GM13977 (cell line): Measurements from ENCODE around the gene TRIB2.

Experiments
- DNase-seq: peaks from one replicate; pipeline ENCODE4 v3.0.0; 2012; ENCODE audit warnings: low spot score
- CTCF ChIP-seq: IDR thresholded peaks from 2 replicates; pipeline ENCODE4 v1.5.1; 2012; ENCODE audit warnings: mild to moderate bottlenecking, control low read depth; ENCODE audit not compliant: insufficient read depth; ENCODE audit errors: extremely low read depth, missing control alignments
- in situ Hi-C: fragments of 300-500 bp; cut with MboI; formaldehyde crosslinking; loops from one replicate; pipeline ENCODE4 v1.12.0; 2022; ENCODE audit warnings: low sequenced_read_pairs, low pct_unique_long_range_greater_than_20kb, mixed read lengths, inconsistent platforms; ENCODE audit not compliant: unreplicated experiment

Gene TRIB2

GRCh38 chr2:12762976-12763375 lies 46.2 kb downstream of the TRIB2 start:
- in situ Hi-C loops: no loop called here
- TF ChIP-seq CTCF: no peak
- no peak for DNase-seq

- TF ChIP-seq CTCF: no peak
- in situ Hi-C loops: no loop called here
- DNase-seq: no peak
Observed at GRCh38 chr2:12763486-12763885, 46.8 kb downstream of the TRIB2 start.

GRCh38 chr2:12764075-12764730 lies 47.5 kb downstream of the TRIB2 start:
- DNase-seq: no peak
- TF ChIP-seq CTCF: no peak
- in situ Hi-C loops: no loop called here

GRCh38 chr2:12764849-12765605 lies 48.3 kb downstream of the TRIB2 start:
- no peak for TF ChIP-seq CTCF
- no peak for DNase-seq
- in situ Hi-C loops: no loop called here

- no peak for TF ChIP-seq CTCF
- in situ Hi-C loops: no loop called here
- DNase-seq: no peak
Observed at GRCh38 chr2:12766421-12766879, 49.7 kb downstream of the TRIB2 start.

GRCh38 chr2:12767541-12767940 lies 50.8 kb downstream of the TRIB2 start:
- DNase-seq: no peak
- in situ Hi-C loops: no loop called here
- no peak for TF ChIP-seq CTCF
